IPS-20b (cell line): ENCODE measurements around the gene SSTR3.

Experiments used
- H3K27ac ChIP-seq: one replicate; pipeline ENCODE4 v1.5.1; 2013; ENCODE audit warnings: low read length
- H3K27me3 ChIP-seq: 2 replicates; pipeline ENCODE4 v1.6.1; 2013; ENCODE audit warnings: mild to moderate bottlenecking, low read length, inconsistent platforms; ENCODE audit not compliant: insufficient read depth
- H3K36me3 ChIP-seq: 2 replicates; pipeline ENCODE4 v1.6.1; 2013; ENCODE audit warnings: low read depth, mild to moderate bottlenecking, inconsistent platforms, low read length, moderate library complexity; ENCODE audit not compliant: insufficient read depth
- H3K4me1 ChIP-seq: 2 replicates; pipeline ENCODE4 v1.6.1; 2013; ENCODE audit warnings: mild to moderate bottlenecking, control low read depth, inconsistent platforms, low read length, moderate library complexity; ENCODE audit not compliant: insufficient read depth
- H3K4me3 ChIP-seq: 2 replicates; pipeline ENCODE4 v1.5.1; 2013; ENCODE audit warnings: mild to moderate bottlenecking, low read length, inconsistent platforms
- H3K9ac ChIP-seq: 2 replicates; pipeline ENCODE4 v1.6.1; 2013; ENCODE audit warnings: low read depth, mild to moderate bottlenecking, inconsistent platforms, low read length, moderate library complexity
- H3K9me3 ChIP-seq: 2 replicates; pipeline ENCODE4 v1.6.1; 2013; ENCODE audit warnings: mild to moderate bottlenecking, low read depth, low read length, inconsistent platforms; ENCODE audit not compliant: insufficient read depth

Gene SSTR3

GRCh38 chr22:37194750-37195149 is 17.5 kb downstream of the SSTR3 start:
- Histone ChIP-seq H3K27ac (no peak overlapping the region), H3K4me3 (no peak overlapping the region), H3K9ac (no peak overlapping the region), H3K36me3 (no peaks in the 10 kb centered on the region), H3K4me1 (peaks cover 8% of the 10 kb centered on the region; the same call in 1 of the 2 replicates), H3K27me3 (no peaks in the 10 kb centered on the region), H3K9me3 (peaks cover 17% of the 10 kb centered on the region)

GRCh38 chr22:37193629-37194191 is 18.6 kb downstream of the SSTR3 start:
- H3K4me3 ChIP-seq = no peak overlapping the region
- H3K4me1 ChIP-seq = peaks cover 19% of the 10 kb centered on the region; the same call in 1 of the 2 replicates

GRCh38 chr22:37192741-37193140 is 19.5 kb downstream of the SSTR3 start:
- H3K9ac ChIP-seq = no peak overlapping the region
- peaks cover 17% of the 10 kb centered on the region for H3K9me3 ChIP-seq
- H3K27me3 ChIP-seq = no peaks in the 10 kb centered on the region
- H3K27ac ChIP-seq = no peak overlapping the region
- no peaks in the 10 kb centered on the region for H3K36me3 ChIP-seq
- H3K4me1 ChIP-seq = peaks cover 16% of the 10 kb centered on the region; the same call in 1 of the 2 replicates
- H3K4me3 ChIP-seq = no peak overlapping the region; the same call in 1 of the 2 replicates

More at GRCh38 chr22:37193629-37194191, 18.6 kb downstream of the SSTR3 start:
- peaks cover 17% of the 10 kb centered on the region for H3K9me3 ChIP-seq
- no peak overlapping the region for H3K9ac ChIP-seq
- H3K27me3 ChIP-seq = no peaks in the 10 kb centered on the region
- H3K36me3 ChIP-seq = no peaks in the 10 kb centered on the region
- no peak overlapping the region for H3K27ac ChIP-seq

- Histone ChIP-seq H3K4me3 (no peak overlapping the region), H3K9ac (no peak overlapping the region), H3K27ac (no peak overlapping the region), H3K27me3 (no peaks in the 10 kb centered on the region), H3K36me3 (no peaks in the 10 kb centered on the region), H3K9me3 (peaks cover 17% of the 10 kb centered on the region), H3K4me1 (peaks cover 17% of the 10 kb centered on the region; the same call in 1 of the 2 replicates)
Observed at GRCh38 chr22:37192204-37192603, 20.1 kb downstream of the SSTR3 start.

- Histone ChIP-seq H3K36me3 (no peaks in the 10 kb centered on the region), H3K4me1 (peaks cover 25% of the 10 kb centered on the region; the same call in 1 of the 2 replicates), H3K4me3 (no peak overlapping the region), H3K27me3 (no peaks in the 10 kb centered on the region), H3K9me3 (peaks cover 17% of the 10 kb centered on the region), H3K27ac (no peak overlapping the region), H3K9ac (no peak overlapping the region)
Observed at GRCh38 chr22:37190262-37190780, 22.0 kb downstream of the SSTR3 start.

- H3K27ac ChIP-seq = peak overlapping the region; percentile 66
Observed at GRCh38 chr22:37188901-37189466, 23.3 kb downstream of the SSTR3 start.

GRCh38 chr22:37187891-37188761 is 24.2 kb downstream of the SSTR3 start, which contains the start of gene C1QTNF6:
Gene C1QTNF6, minus strand, starts transcription at chr22:37188247. Its CDS starts 34 bp downstream, at chr22:37188213.
- Histone ChIP-seq H3K4me3 (peak within 1 kb of the TSS; percentile 61), H3K27ac (peak within 1 kb of the TSS; percentile 66), H3K4me1 (peaks cover 25% of the 10 kb centered on the region; the same call in 1 of the 2 replicates)

More at GRCh38 chr22:37188901-37189466, 23.3 kb downstream of the SSTR3 start:
- Histone ChIP-seq H3K36me3 (no peaks in the 10 kb centered on the region), H3K27me3 (no peaks in the 10 kb centered on the region), H3K9me3 (peaks cover 17% of the 10 kb centered on the region), H3K4me1 (peaks cover 25% of the 10 kb centered on the region; the same call in 1 of the 2 replicates), H3K9ac (peak overlapping the region; percentile 50; the same call in 1 of the 2 replicates), H3K4me3 (peak overlapping the region; percentile 59; the same call in 1 of the 2 replicates)

GRCh38 chr22:37187552-37187890 is 24.8 kb downstream of the SSTR3 start:
- peaks cover 25% of the 10 kb centered on the region; the same call in 1 of the 2 replicates for H3K4me1 ChIP-seq
- H3K27me3 ChIP-seq = no peaks in the 10 kb centered on the region
- H3K36me3 ChIP-seq = no peaks in the 10 kb centered on the region
- H3K27ac ChIP-seq = peak overlapping the region; percentile 27
- H3K4me3 ChIP-seq = peak overlapping the region; percentile 61
- peaks cover 5% of the 10 kb centered on the region; the same call in 1 of the 2 replicates for H3K9me3 ChIP-seq
- H3K9ac ChIP-seq = peak overlapping the region; percentile 62; the same call in 1 of the 2 replicates

More at GRCh38 chr22:37187891-37188761, 24.2 kb downstream of the SSTR3 start, which contains the start of gene C1QTNF6:
- Histone ChIP-seq H3K9me3 (peaks cover 10% of the 10 kb centered on the region), H3K27me3 (no peaks in the 10 kb centered on the region), H3K9ac (peak within 1 kb of the TSS; percentile 62; the same call in 1 of the 2 replicates), H3K36me3 (no peaks in the 10 kb centered on the region)

GRCh38 chr22:37186997-37187522 is 25.2 kb downstream of the SSTR3 start:
- H3K36me3 ChIP-seq = no peaks in the 10 kb centered on the region
- H3K9me3 ChIP-seq = peaks cover under 1% of the 10 kb centered on the region; the same call in 1 of the 2 replicates
- no peaks in the 10 kb centered on the region for H3K27me3 ChIP-seq
- H3K4me1 ChIP-seq = peaks cover 25% of the 10 kb centered on the region; the same call in 1 of the 2 replicates
- H3K4me3 ChIP-seq = peak overlapping the region; percentile 61; the same call in 1 of the 2 replicates
- no peak overlapping the region; the same call in 1 of the 2 replicates for H3K9ac ChIP-seq
- H3K27ac ChIP-seq = no peak overlapping the region

GRCh38 chr22:37186228-37186996 is 25.9 kb downstream of the SSTR3 start:
- H3K4me1 ChIP-seq = peaks cover 25% of the 10 kb centered on the region; the same call in 1 of the 2 replicates
- H3K9me3 ChIP-seq = no peaks in the 10 kb centered on the region; the same call in 1 of the 2 replicates
- no peaks in the 10 kb centered on the region for H3K36me3 ChIP-seq
- H3K27me3 ChIP-seq = no peaks in the 10 kb centered on the region
- H3K9ac ChIP-seq = peak overlapping the region; percentile 4; the same call in 1 of the 2 replicates
- H3K4me3 ChIP-seq = no peak overlapping the region
- H3K27ac ChIP-seq = no peak overlapping the region
